Psoas muscle (tissue), 8 donors: ENCODE data around the gene DOCK1. TPM values are rescaled to one million over a fixed set of nuclear protein-coding genes. Genes with fewer than 3 reads are reported as not detected.

Experiments used
- ATAC-seq, 4 donors: fragments of 200-7000 bp; cut with Tn5 transposase; one replicate each; pipeline ENCODE4 v1.9.1; 2020; ENCODE audit warnings: moderate library complexity in 3 of 4, mild to moderate bottlenecking in 2 of 4
- DNase-seq, 2 donors: peaks; one replicate each; pipeline ENCODE4 v3.0.0-alpha.2; 2020
- H3K27ac ChIP-seq: fragments of 200-600 bp; one replicate; pipeline ENCODE4 v1.8.0; 2022
- H3K27me3 ChIP-seq, 3 donors: fragments of 200-600 bp in 1 of 3; one replicate each; pipeline versions ENCODE4 v1.6.1 to v1.8.0; 2013 to 2022; ENCODE audit warnings: low read length in 2 of 3, mild to moderate bottlenecking in 2 of 3, moderate library complexity in 1 of 3; ENCODE audit not compliant: insufficient read depth in 3 of 3
- H3K36me3 ChIP-seq, 2 donors: fragments of 200-600 bp in 1 of 2; one replicate each; pipeline versions ENCODE4 v1.6.1 to v1.8.0; 2013 to 2022; ENCODE audit warnings: low read depth in 1 of 2, mild to moderate bottlenecking in 1 of 2, moderate library complexity in 1 of 2; ENCODE audit not compliant: insufficient read depth in 1 of 2
- H3K4me1 ChIP-seq: fragments of 200-600 bp; one replicate; pipeline ENCODE4 v1.8.0; 2022
- H3K4me3 ChIP-seq: fragments of 200-600 bp; one replicate; pipeline ENCODE4 v1.8.0; 2022; ENCODE audit warnings: mild to moderate bottlenecking
- H3K9me3 ChIP-seq: fragments of 200-600 bp; one replicate; pipeline ENCODE4 v1.8.0; 2022
- WGBS, 3 donors: extraction: QIAGEN DNeasy Blood & Tissue Kit; methylation state at CpG; one replicate each; pipeline versions ENCODE4 v1.1.6 to v1.1.7; 2013; 5-methylcytosine and 5-hydroxymethylcytosine counted together
- intact Hi-C, 2 donors: fragments of 100-400 bp; cut with DNase I; formaldehyde crosslinking; loops; one replicate each; pipeline versions ENCODE4 v1.11.0 to v1.14.2; 2022
- polyA plus RNA-seq, 3 donors: library from polyadenylated mRNA; stranded (reverse); fragments of 200-250 nt; gene quantifications; one replicate each; pipeline ENCODE4 v1.2.3, GENCODE V29; 2013
- total RNA-seq, 4 donors: library from RNA; stranded (reverse); fragmentation: NEBNext Ultra II Directional in 2 of 4; extraction: Animal tissue kit (Norgen Biotek cat#: 25700) in 2 of 4; gene quantifications; one replicate each; pipeline versions ENCODE4 v1.2.1 to v1.2.4, GENCODE V29; 2021 to 2023
- TF ChIP-seq, protein P1 (sequence below): fragments of 200-600 bp; IDR thresholded peaks from one replicate; pipeline ENCODE4 v1.8.0; 2022; ENCODE audit warnings: antibody characterized with exemption
- donor health status: healthy with polysubstance abuse.
- donor health status: DM: no; HTN: no; CAD: no; lungs with moderate emphysema.
- donor health status: Bipolar disorder and iron deficiency.
- donor health status: healthy.
- donor health status: DM: yes; HTN: yes; CAD: no.
- donor health status: DM: no; HTN: no; CAD: no.
- donor health status: DM: no; HTN: no; CAD: no.
- donor health status: DM: yes; HTN: yes; CAD: no.

The DOCK1 gene
- total and polyA plus RNA-seq, 7 donors = 2.1 to 11.3 (median 5.4) TPM

DNA sequence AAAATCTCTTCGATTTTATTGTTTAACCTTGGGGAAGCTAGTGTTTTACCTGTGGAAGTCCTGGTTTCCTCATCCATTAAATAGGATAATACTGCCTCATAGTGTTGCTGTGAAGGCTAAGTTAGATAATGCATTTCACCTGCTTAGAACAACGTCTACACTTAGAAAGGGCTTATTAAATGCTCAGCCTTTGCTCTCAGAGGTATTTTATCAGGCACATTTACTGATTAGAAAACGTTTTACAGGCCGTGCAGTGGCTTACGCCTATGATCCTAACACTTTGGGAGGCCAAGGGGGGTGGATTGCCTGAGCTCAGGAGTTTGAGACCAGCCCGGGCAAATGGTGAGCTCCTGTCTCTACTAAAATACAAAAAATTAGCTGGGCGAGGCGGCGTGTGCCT is 146.8 kb downstream of the DOCK1 start:
- WGBS, 3 donors = 83 to 94% (median 87%) methylated on average over 9 of the region's 9 CpGs
- TF ChIP-seq, protein P1, sequence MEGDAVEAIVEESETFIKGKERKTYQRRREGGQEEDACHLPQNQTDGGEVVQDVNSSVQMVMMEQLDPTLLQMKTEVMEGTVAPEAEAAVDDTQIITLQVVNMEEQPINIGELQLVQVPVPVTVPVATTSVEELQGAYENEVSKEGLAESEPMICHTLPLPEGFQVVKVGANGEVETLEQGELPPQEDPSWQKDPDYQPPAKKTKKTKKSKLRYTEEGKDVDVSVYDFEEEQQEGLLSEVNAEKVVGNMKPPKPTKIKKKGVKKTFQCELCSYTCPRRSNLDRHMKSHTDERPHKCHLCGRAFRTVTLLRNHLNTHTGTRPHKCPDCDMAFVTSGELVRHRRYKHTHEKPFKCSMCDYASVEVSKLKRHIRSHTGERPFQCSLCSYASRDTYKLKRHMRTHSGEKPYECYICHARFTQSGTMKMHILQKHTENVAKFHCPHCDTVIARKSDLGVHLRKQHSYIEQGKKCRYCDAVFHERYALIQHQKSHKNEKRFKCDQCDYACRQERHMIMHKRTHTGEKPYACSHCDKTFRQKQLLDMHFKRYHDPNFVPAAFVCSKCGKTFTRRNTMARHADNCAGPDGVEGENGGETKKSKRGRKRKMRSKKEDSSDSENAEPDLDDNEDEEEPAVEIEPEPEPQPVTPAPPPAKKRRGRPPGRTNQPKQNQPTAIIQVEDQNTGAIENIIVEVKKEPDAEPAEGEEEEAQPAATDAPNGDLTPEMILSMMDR = no peak
- Histone ChIP-seq H3K4me3 (no peak overlapping the region), H3K27me3 (no peaks in the 10 kb centered on the region), H3K4me1 (no peaks in the 10 kb centered on the region), H3K9me3 (no peaks in the 10 kb centered on the region), H3K27ac (no peak overlapping the region), H3K36me3 (peaks cover 0 to 13% of the 10 kb centered on the region in 2 donors)
- no peak for DNase-seq
- no peak for ATAC-seq
- intact Hi-C loops = no loop called here

DNA sequence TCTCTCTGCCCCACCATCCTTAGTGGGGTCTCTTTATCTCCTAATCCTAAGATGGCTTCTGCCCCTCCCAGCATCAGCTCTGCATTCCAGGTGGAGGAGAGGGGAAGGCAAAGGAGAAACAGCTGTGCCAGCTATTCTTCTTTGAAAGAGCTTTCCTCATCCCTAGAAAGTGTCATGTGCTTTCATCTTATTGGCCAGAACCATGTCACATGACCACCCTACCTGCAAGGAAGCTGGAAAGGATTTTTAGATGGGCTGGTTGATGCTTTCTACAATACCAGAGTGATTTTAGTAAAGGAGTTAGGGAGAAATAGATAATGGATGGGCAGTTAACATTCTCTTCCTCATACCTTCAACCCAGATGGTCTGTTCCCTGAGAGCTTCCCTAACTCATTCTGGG is 150.0 kb downstream of the DOCK1 start:
- no peaks in the 10 kb centered on the region for H3K27me3 ChIP-seq
- intact Hi-C loops = no loop called here
- no peak overlapping the region for H3K27ac ChIP-seq
- no peaks in the 10 kb centered on the region for H3K9me3 ChIP-seq
- ATAC-seq (no peak), DNase-seq (no peak)
- H3K4me1 ChIP-seq = no peaks in the 10 kb centered on the region
- peaks cover 0 to 13% of the 10 kb centered on the region in 2 donors for H3K36me3 ChIP-seq
- no peak overlapping the region for H3K4me3 ChIP-seq
- TF ChIP-seq, protein P1 = no peak

DNA sequence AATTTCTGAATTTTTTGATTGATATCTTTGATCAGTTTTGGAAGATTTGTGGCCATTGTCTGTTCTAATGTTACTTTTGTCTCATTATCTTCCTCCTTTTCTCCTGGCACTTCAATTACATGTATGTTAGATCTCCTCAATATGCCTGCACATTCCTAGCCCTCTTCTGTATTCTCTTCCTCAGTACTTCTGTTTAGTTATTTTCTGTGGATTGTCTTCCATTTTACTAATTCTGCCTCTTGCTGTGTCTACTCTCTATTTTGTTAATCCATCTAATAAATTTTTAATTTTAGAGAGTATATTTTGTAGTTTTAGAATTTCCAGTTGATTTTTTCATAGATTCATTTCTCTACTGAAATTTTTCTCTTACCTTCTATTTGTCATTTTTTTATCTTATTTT is 154.1 kb downstream of the DOCK1 start:
- no peak for DNase-seq
- no peaks in the 10 kb centered on the region for H3K4me1 ChIP-seq
- H3K9me3 ChIP-seq = no peaks in the 10 kb centered on the region
- no peak overlapping the region for H3K4me3 ChIP-seq
- peaks cover 0 to 6% of the 10 kb centered on the region in 2 donors for H3K36me3 ChIP-seq
- no peak for ATAC-seq
- TF ChIP-seq, protein P1 = no peak
- H3K27me3 ChIP-seq = no peaks in the 10 kb centered on the region
- intact Hi-C loops = no loop called here
- no peak overlapping the region for H3K27ac ChIP-seq

DNA sequence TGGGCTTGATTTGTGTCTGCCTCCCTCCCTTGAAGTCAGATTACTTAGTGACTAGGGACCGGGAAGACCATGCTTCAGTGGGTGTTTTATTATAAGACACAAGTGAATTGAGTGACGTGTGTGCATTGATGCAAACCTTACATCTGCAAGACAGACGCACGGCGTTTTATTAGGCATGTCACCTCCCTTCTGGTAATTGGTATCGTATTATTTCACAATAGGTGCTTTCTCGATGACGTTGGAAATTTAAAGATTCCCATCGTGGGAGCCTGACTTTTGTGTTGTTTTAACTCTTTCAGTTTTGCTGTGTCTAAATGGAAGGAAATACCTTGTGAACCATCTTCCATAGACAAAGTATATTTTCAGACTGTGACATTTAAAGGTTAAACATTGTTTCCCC is 158.5 kb downstream of the DOCK1 start:
- DNase-seq (no peak), ATAC-seq (no peak)
- no peak overlapping the region for H3K4me3 ChIP-seq
- 93 to 96% (median 94%) methylated on average over 9 of the region's 9 CpGs for WGBS, 3 donors
- intact Hi-C loops = no loop called here
- H3K4me1 ChIP-seq = no peaks in the 10 kb centered on the region
- H3K36me3 ChIP-seq = peaks cover 0 to 6% of the 10 kb centered on the region in 2 donors
- no peaks in the 10 kb centered on the region for H3K27me3 ChIP-seq
- H3K27ac ChIP-seq = no peak overlapping the region
- H3K9me3 ChIP-seq = no peaks in the 10 kb centered on the region
- TF ChIP-seq, protein P1 = no peak

DNA sequence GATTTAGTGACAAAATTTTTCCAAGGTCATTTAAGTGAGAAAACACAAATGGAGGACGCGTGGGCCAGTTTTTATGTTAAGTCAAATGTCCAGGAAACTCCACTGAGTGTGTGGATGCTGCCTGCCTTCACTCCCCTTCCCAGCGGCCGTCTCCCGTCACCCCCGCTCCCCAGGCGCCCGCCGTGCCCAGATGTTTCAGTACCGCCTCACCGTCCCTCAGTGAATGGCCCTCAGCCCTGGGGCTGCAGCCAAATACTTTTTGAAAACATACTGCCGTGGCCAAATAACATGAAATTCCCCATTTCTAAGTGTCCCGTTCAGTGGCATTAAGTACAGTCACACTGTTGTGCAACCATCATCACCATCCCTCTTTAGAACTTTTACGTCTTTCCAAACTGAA is 159.2 kb downstream of the DOCK1 start:
- 74 to 84% (median 79%) methylated on average over 14 of the region's 14 CpGs for WGBS, 3 donors
- H3K27ac ChIP-seq = no peak overlapping the region
- no peak for DNase-seq

More for the DNA sequence above, 159.2 kb downstream of the DOCK1 start:
- Histone ChIP-seq H3K4me1 (no peaks in the 10 kb centered on the region), H3K27me3 (no peaks in the 10 kb centered on the region), H3K4me3 (no peak overlapping the region), H3K9me3 (no peaks in the 10 kb centered on the region), H3K36me3 (peaks cover 0 to 6% of the 10 kb centered on the region in 2 donors)
- intact Hi-C loops = no loop called here
- TF ChIP-seq, protein P1 = no peak
- ATAC-seq = no peak
